DMS 273 (cell line): ENCODE data around the gene TOX2.

Experiments
- DNase-seq: peaks from one replicate; lab custom pipeline; 2025; ENCODE audit not compliant: unreplicated experiment; lab: John Stamatoyannopoulos, UW

Gene TOX2

GRCh38 chr20:43994486-43995100 is 79.9 kb downstream of the TOX2 start:
- no peak for DNase-seq

DNA sequence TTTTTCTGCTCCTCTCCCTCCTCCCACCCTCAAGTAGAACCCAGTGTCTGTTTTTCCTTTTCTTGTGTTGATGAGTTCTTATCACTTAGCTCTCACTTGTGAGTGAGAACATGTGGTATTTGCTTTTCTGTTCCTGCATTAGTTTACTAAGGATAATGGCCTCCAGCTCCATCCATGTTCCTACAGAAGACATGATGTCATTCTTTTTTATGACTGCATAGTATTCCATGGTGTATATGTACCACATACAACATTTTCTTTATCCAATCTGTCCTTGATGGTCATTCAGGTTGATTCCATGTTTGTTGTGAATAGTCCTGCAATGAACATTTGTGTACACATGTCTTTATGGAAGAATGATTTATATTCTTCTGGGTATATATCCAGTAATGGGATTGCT is 81.0 kb downstream of the TOX2 start:
- no peak for DNase-seq

DNA sequence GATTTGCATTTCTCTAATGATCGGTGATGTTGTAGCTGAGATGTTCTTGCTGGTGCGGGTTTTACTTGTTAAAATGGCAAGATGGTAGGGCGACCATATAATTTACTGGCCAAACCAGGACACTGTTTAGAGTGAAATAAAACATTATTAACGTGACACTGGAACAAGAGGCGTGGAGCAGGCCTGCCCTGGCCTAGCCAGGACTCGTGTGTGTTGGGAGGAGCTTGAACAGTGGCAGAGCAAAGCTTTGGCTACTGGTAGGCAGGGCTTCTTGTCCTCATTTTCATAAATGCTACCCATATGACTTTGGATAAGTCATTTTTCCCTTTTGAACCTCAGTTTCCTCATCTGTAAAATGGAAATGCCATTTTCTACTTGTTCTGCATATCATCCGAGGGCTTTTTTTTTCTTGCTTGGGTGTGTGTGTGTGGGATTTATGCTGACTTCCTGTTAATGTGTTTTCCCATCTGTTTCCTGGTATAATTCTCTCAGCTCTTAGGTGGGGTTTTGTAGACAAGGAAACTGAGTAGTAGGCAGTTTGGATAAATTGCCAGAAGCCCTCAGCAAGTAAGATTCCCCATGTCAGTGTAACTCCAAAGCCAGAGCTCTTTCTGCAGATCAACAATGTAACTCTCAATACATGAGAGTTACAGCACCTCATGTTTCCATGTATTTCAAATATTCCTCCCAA is 81.7 kb downstream of the TOX2 start:
- no peak for DNase-seq

- DNase-seq, result no peak
These were observed 85.2 kb downstream of the TOX2 start for GRCh38 chr20:43999848-44000247.

GRCh38 chr20:44001667-44002596 is 87.3 kb downstream of the TOX2 start:
- DNase-seq, result no peak

DNA sequence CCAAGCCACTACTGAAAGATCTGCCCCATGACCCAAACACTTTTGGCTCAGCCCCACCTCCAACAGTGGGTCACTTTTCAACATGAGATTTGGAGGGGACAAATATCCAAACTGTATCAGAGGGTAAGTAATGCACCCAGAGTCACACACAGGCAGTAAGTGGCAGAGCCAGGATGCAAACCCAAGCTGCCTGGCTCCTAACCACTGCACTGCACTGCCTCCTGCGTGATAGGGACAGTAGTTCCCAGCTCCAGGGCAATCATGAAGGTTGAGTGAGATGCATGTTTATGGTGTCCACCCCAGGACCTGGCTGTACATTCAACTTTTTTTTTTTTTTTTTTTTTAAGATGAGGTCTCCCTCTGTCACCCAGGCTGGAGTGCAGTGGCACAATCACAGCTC is 88.2 kb downstream of the TOX2 start:
- no peak for DNase-seq

GRCh38 chr20:44003609-44004008 is 89.0 kb downstream of the TOX2 start:
- DNase-seq, result no peak

DNA sequence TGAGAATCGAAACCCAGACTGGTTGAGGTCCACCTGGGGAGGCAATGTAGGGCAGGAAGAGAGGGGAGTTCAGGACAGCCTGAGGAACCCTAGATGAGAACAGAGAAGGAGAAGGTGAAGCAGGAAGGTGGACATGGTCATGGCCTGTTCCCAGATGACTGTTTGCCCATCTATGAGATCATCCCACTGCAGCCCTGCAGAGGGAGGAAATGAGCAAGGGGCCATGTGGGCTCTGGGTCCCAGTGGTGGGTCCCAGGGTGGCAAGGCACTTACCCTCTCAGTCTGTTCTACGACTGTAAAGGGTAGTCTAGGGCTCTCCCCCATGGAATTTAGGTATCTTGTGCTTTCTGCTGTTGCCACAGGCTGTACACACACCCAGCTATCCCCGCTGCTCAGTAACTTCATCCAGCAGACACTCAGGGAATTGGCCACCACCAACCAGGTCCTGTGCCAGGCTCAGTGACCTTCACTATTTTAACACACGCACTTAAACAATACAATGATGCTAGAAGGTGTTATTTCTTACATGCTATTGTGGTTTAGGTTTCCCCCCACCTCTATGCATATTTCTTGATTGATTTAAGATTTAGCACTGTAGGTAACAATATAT is 89.8 kb downstream of the TOX2 start:
- DNase-seq, result no peak

DNA sequence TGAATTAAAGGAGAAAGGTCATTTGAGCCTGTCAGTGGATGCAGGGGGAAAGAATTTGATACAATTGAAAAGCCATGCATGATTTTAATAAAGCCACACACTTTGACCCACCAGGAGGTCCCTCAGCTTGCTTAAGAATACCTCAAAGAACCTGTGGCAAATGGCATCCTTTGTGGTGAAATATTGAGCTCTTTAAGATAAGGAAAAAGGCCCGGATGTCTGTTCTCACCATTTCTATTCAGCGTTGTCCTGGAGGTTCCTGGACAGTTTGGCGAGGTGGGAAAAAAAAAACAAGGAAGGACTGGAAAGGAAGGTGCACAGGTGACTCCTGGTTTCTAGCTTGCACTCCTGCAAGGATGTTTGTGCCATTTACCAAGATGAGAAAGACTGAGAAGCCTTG is 91.0 kb downstream of the TOX2 start:
- DNase-seq, result no peak

DNA sequence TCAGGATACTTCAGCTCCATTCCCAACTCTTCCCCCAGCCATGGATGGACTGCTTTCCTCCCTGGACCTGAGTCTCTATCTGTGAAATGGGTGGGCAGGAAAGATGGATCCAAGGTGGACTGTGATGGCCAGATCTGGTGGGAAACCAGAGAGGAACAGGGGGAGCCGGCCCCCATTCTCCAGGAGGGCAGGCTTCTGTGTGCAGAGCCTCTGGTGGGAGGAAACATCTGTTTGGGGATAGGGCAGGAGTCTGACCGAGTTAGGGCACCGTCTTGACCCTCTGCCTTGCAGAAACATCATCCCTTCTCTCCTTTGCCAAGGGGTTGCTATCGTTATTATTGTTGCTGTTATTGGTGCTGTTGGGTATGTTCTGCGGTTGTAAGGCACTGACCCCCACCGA is 91.5 kb downstream of the TOX2 start:
- DNase-seq, result no peak

GRCh38 chr20:44006578-44006977 is 91.9 kb downstream of the TOX2 start:
- DNase-seq, result no peak

- no peak for DNase-seq
These were observed 94.4 kb downstream of the TOX2 start for GRCh38 chr20:44008806-44009678.

DNA sequence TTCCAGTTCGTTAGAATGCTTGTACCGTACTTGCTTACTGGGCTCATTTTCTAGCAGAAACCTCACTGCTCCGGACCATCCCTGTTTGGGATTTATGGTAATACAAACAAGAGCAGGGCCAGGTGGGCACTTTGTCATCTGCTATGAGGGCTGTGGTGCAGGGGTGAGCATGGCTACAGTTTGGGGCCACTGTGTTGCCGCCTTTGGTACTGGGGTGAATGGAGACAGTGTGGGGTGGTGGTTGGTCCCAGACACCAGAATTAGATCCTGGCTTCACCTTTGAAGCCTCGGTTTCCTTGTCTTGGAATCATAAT is 95.0 kb downstream of the TOX2 start:
- DNase-seq, result no peak

- DNase-seq, result no peak
These were observed 95.6 kb downstream of the TOX2 start for GRCh38 chr20:44010162-44010704.

- DNase-seq, result no peak
These were observed 96.7 kb downstream of the TOX2 start for GRCh38 chr20:44011251-44011940.

DNA sequence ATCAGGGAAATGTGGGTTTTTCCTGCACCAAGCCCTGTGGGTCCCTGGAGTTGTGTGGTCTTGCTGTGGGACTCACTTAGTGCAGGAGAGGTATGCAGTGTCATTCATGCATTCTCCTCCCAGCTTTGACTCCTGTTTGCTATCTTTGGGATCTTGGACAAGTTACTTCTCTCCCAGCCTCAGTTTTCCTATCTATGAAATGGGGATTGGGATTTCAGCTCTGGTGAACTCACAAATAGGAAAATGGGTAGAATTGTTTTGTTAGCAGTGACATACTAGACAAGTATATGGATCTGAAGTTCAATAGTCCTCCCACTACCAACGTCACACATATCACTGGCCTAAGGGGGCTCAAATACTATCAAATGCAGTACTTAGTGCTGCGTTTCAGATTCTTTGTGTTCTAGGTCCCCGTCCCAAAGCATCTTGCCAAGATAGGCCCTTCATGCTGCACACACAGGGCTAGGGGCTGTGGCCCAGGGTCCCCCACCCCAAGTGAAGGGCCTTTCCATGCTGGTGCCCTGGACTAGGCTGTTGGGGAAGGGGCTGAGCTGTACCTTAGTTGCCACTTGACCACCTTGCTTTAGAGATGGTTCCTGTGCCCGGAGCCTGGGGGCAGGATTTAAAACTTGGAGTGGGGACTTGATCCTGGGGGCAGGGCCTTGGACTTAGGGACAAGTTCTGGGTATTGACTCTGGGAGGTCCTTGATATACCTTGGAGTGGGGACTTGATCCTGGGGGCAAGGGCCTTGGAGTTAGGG is 98.0 kb downstream of the TOX2 start:
- no peak for DNase-seq

DNA sequence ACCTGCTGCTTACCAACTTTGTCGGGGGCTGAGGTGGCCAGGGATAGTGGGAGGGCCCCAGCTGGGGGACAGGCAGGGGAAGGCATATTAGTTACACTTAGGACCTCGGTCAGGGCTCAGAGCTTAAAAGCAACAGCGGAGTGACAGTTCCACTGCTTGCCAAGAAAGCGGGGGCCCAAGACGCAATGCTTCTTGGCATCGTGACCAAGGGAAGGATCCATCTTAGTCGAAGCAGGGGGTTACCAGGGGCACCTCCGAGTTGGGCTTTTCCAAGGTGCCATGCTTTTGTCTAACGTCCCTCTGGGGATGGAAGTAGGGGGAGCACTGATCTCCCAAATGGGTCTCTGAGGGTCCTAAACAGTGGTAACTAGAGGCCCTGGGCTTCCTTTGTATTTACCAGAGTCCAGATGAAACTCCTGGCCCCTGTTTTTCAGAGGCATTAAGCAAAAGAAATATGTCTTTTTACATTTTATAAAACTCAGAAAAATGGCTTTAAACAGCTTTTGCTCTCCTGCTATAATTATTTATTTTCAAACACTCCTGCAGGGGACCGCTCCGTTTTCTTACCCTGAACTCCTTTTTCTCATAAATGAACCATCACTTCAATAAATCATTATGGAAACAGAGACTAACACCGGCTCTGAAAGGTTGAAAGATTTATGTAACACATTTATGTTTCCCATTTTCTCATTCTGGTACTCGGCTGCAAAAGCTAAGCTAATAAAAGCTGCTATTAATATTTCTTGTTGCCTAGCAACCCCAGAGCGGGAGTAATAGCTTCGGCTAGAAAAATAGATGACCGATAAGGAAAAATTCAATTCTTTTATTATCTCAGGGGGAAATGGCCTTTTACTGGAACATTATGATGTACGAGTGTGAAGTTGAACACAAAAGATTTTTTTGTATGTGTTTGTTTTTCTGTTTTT is 100.4 kb downstream of the TOX2 start:
- DNase-seq, result no peak

DNA sequence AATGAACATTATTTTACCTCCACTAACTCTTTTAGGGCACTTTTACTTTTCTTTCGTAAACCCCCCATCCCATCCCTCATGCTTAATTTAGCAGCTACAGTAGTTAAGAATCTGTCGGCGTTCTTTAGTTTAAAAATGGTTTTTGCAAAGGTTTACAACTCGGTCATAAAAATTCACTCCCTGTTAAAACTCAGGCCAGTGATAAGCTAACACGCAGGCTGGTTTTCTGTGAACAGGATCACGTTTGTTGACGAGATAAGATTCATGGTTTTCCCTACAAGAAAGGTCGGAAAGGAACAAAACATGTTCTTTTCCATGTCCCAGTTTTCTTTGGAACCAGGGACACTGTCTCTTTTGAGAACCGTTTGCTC is 101.1 kb downstream of the TOX2 start:
- no peak for DNase-seq
